Activated CD8-positive, alpha-beta memory T cell treated with anti-CD3 and anti-CD28 coated beads for 48 hours (primary cell): ENCODE results near the gene OSTC.

Source experiments
- DNase-seq, 3 experiments: peaks; one replicate each; pipeline ENCODE4 v3.0.0-alpha.2; 2020; ENCODE audit warnings: low read depth in 2 of 3, low spot score in 2 of 3

Gene OSTC

DNA sequence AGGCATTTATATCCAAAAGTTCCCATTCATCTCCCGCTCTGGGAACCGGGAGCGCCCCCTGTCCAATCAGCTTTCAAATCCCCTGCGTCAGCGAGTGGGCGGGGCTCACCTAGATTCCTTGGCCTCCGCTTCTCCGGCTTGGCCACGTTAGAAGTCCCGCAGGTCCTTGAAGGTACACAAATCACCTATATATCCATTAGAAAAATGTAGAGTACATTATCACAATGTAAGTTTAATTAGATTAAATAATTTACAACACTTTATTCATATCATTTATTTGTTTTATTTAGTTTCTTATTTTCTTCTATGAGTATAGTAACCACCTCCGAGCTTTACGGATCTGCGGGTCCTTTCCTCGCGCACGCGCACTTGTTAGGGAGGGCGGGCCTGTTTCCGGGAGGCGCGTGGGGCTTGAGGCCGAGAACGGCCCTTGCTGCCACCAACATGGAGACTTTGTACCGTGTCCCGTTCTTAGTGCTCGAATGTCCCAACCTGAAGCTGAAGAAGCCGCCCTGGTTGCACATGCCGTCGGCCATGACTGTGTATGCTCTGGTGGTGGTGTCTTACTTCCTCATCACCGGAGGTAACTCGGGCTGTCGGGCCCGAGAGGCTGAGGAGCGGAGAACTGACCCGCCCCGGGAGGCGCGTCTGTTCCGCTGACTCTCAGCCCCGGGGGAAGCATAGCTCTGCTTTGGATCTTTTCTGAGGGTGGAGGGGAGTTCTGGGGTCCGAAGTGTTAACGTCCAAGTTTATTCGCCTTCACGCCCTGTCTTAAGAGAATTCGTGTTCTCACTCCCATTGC lies at the start of gene OSTC:
TSS of gene OSTC (plus strand) at position 388 of the 802 bp plus-strand sequence. CDS start at position 445, 57 bp downstream.
- DNase-seq: peak; percentile 75 to 81 (median 78)

DNA sequence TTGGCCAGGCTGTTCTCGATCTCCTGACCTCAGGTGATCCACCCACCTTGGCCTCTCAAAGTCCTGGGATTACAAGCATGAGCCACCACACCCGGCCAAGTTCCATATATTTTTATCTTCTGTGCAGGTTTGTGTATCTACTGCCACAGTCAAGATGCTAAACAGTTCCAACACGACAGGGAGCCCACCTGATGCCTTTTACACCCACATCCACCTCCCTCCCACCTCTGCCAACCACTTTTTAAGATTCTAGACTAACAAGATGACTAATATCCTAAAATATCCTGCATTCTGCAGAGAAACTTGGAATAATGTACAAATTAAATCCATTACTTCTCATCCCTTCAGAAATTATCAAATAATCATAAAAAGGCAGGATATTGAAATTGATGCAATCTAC lies 49.3 kb upstream of the OSTC start:
- DNase-seq: no peak

DNA sequence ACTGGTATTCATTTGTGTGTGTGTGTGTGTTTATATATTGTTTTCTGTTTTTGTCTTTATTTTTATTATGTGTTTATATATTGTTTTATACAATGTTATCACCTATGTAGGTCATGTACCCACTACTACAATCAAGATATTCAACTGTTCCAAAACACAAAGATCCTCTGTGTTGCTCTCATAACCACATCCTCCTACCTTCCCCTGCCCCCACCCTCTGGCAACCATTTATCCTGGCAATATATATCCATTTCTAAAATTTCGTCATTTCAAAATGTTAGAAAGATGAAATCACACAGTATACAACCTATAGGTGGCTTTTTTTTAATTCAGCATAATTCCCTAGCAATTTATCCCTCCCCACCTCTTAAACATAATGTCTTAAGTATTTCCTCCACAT lies 48.9 kb upstream of the OSTC start:
- no peak for DNase-seq

DNA sequence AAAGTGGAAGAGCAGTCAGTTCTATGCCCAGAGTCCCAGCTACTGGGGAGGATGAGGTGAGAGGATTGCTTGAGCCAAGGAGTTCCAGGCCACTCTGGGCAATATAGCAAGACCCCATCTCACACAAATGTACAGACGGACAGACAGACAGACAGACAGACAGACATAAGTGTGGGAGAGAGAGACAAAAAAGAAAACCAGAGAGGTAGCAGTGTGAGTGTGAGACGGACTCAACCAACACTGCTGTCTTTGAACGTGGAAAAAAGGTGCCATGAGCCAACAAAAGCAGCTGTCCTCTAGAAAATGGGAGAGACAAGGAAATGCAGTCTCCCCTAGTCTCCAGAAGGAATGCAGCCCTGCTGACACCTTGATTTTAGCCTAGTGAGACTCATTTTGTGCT lies 48.2 kb upstream of the OSTC start:
- no peak for DNase-seq

DNA sequence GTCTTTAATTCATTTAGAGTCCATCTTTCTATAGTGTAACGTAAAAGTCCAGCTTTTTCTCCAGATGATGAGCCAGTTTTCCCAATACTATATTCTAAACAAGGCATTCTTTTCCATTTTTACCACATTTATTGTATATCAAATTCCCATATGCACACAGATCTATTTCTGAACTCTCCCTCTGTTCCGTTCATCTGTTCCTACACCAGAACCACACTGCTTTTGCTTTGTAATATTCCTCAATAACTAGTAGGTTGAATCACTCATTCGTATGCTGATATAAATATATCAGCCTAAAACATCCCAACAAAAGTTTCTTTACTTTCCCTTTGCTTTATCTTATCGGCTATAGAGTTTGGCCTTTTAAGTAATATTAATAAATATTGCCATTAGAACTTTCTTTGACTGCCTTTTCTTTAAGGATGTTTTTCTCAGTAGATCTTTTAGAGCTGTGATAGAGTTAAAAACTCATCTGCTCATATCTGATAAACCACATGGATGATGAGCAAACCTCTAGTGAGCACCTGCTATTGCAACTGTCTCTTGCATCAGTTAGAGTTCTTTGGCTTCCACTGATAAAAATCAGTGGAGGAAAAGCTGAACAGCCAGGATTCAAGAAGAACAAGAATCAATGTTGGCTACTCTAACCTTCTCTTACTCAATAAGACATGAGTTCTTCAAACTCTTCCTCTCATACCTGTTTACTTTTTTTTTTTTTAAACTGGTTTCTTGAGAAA lies 43.2 kb upstream of the OSTC start:
- DNase-seq: no peak

DNA sequence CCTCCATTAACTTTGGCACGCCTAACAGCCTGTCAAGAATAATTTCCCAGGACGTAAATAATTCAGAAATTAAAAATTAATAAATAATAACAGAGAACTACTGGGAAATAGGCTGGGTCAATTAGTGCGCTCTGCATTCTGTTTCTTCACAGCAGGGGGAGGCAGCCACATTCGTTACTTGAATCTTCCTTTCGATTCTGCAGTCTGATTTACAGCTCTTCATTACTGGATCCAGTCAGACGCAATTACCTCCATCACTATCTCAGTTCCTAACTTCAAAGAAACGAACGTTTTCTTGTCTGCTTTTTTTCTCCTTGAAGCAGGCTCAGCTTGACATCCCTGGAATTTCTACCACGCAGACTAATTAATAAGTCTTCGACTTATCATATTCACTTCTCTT lies 39.0 kb upstream of the OSTC start:
- no peak for DNase-seq

DNA sequence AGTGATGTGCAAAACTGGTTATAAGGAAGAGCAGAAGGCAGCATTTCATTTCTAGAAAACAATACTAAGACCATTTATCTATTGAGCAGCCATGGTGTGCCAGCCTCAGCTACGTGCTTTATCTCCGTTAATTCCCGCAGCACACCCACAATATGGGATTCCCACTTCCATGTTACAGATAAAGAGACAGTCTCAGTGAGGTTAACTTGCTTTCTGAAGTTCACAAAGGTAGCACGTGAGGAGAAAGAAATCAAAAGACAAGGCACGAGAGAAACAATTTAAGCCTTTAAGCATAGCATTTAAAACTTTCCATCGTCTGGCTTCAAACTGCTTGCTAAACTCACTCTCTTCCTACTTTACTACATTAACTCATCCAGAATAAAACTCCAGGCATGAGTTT lies 38.0 kb upstream of the OSTC start:
- DNase-seq: no peak

DNA sequence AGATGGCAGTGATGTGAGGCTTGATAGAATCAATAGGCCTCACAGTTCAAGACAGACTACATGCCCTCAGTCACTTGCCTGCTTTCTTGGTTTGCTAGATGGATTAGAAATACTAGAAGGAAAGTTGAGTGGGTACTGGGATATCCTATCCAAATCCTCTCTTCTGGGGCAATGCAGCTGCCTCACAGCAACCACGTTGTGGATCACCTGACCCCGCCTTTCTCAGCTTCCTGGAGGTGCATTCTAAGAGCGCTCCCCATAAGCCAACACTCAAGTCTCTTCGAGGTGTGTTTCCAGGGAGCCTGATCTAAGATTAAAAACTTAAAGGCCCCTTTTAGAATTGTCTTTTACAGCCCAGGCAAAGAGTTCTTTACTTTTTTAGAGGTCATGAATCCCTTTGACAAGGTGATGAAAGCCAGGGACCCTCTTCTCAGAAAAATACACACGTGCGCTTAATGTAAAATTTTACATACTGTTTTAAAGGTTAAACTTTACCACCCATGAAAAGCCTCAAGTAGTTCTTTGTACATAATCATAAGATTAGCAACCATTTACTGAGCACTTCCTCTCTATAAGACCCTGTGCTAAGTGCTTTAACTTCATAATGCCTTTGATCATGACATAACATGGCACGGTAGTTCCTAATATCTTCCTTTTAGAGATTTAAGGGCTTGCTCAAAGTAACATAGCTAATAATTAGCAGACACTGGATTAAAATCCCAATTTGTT lies 30.9 kb upstream of the OSTC start:
- no peak for DNase-seq

DNA sequence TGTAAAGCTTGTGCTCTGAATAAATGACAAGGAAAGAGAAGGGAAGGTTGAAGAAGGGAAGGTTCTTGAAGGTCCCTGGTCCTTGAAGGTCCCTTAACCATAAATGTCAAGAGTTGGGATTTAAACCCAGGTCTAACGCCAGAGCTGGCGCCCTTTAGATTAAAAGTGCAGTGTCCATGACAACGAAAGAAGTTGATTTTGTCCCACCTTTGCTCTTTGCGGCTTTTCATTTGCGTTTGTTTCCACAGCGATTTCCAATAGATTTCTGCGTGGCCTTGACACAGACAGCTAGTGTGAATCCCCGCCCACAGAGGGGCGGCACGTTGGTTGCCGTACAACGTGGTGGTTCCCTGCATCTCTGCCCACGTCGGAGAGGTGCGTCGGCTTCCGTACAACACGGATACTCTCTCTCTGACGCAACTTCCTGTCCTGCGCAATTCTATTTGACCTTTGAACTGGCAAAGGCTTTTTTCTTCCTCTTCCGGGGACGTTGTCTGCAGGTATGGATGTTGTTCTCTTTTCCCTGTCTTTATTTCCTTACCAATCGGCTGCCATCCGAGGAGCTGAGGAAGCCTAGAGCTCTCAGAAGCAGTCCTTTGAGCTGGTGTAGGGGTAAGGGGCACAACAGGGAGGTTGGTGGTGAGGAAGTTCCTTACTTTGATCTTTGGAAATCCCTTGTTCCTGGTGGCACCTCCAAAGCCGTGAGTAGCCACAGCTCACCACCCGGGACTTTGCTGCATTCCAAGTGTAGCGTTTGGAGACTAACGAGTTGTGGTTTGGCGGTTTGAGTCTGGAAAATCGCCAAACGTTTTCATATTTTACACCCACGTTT lies 30.1 kb upstream of the OSTC start, which contains the start of gene RPL34:
TSS of gene RPL34 (plus strand) at position 476 of the 832 bp plus-strand sequence. CDS start 1,384 bp downstream, outside the sequence.
- DNase-seq: peak; percentile 65 to 88 (median 87)

DNA sequence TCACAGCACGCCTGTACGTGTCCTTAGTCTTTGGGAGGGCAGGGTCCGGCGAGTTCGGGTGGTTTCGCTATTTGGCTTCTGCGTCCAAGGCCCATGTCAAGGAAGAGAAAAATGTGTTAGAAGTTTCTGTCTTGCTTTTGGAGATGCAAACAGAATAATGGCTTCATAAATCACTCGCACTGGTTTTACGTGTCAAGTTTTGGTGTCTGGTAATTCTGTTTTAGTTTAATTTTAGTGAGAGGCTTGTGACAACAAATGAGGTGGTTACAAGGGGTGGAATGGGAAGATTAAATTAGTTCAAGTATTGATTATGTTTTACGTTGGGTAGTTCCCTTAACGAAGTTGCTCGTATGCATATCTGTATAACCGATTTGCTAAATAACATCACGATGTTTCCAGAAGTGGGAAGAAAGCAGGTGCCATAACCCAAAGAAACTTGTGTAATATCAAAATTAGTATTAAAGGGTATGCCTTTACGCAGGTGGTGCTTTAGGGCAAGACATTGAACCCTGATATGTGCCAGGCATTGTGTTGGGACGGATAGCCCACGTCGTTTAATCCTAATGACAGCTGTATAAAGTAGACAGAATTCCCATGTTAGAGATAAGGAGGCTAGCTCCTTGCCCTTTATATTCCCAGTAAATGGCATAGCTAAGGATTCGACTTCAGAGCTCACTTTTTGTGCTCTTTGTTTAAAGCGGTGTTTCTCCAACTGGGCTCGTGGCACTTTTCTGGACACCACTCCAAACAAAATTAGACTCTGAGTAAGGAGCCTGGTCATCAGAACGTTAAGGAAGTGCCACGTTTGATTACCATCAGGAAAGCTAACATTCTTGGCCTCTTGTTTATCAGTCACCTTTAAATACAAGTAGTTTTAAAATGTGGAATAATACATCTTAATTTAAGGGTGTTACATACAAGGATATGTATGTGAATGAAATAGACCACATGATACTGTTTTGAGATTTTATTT lies 29.2 kb upstream of the OSTC start:
- DNase-seq: no peak

DNA sequence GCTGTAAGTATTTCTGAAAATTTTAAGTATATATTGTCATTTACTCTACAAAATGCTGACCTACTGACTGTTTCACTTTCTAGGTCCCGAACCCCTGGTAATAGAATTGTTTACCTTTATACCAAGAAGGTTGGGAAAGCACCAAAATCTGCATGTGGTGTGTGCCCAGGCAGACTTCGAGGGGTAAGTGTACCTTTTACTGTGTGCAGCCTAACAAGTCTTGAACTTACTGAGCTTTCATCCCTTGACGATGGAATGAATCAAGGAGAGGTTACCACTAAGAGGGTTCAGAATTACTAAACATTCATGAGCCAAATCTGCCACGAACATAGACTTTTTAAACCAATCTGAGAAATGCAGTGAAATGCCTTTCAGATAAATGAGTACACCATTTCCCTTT lies 28.4 kb upstream of the OSTC start:
- DNase-seq: no peak

DNA sequence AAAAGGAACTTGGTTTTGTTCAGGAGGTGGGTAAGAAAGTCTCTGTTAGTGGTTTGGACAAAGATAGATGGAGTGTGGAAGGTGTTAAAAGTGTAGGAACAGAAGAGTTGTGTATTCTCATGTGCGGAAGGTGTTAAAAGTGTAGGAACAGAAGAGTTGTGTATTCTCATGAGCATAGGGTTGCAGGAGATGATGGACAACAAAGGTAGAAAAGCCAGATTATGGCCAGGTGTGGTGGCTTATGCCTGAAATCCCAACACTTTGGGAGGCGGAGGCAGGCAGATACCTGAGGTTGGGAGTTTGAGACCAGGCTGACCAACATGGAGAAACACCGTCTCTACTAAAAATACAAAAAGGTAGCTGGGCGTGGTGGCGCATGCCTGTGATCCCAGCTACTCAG lies 27.6 kb upstream of the OSTC start:
- DNase-seq: no peak

DNA sequence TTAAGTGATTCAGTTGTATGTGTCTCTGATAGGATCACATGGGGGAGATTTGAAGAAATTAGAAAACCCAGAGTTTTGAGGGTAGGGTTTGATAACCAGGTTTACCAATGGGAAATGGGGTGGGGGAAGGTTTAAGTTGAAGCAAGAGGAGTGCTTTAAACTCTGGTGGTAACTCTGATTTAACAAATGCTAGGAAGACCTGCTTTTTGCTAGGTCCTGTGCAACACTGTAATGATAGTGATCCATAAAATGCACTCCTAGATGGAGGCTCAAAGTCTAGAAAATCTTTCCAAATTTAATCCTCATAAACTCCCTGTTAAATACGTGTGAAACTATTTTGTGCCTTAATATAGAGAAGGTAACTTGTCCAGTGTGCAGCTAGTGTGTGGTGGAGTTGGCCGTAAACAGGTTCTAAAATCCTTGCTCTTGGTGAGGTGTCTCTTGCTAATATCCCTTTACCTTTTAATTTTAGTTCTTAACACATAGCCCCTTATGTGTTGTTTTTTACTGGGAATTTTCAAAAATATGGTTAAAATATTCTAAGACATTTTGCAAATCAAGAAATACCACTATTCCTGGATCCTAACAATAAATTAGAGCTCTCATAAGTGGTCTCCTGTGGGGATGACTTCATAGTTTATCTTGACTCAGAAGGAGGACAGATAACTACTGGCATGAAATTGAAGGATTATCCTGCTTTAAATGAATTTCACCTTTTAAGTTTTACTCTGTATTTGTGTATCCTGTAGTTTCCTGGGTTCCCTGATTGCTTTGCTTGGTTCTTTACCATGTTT lies 25.9 kb upstream of the OSTC start:
- no peak for DNase-seq

DNA sequence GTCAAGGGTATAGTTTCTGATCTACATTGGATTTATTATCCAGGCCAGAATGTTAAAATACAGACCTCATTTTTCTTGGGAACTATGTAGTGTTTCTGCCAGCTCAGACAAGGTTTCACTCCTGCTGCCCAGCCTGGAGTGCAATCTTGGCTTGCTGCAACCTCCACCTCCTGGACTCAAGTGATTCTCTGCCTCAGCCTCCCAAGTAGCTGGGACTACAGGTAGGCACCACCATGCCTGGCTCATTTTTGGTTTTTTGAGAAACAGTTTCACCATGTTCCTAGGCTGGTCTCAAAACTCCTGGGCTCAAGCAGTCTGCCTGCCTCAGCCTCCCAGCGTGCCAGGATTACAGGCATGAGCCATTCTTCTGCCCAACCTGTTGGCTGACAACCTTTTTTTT lies 24.3 kb upstream of the OSTC start:
- no peak for DNase-seq

DNA sequence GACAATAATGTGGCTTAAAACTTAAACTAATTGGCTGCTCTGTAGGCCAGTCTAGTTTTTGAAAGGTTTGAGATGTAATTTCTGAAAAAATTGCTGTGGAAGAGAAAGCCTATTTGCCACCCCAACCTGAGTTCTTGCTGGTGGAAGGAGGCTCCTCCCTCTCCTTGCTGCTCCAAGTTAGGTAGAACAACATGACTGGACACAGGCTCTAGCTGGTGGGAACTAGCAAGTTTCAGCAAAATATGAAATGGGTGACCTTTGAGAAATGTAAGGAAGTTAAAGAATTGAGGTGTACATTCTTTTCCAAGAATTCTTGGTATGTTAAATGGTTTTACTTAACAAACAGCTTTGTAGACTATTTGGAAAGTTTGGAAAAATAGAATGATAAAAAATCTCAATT lies 22.0 kb upstream of the OSTC start:
- DNase-seq: no peak

DNA sequence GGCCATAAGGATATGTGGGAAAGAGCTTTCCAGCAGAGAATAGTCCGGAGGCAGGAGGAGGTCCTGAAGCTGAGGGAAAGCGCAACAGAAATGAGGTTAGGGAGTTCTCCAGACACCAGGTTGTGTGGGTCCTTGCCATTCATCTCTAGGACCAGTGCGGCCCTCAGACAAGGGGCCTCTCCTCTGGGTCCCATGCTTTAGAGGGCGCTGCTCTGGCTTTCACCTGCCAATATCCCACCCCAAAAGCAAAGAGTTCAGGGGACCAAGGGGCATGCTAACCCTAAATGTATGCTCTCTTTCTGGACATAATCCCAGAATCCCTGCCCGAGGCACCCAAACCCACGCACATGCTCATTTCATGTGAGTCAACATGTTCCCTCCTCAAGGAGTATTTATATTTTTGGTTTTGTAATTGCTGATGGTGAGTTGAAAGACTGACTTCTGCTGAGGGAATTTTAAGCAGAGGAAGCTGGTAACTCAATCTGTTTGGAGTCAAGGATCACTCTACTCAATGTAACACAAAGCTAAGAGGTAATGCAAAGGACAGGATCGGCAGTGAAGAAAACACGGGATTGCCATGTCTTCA lies 15.2 kb upstream of the OSTC start:
- no peak for DNase-seq

DNA sequence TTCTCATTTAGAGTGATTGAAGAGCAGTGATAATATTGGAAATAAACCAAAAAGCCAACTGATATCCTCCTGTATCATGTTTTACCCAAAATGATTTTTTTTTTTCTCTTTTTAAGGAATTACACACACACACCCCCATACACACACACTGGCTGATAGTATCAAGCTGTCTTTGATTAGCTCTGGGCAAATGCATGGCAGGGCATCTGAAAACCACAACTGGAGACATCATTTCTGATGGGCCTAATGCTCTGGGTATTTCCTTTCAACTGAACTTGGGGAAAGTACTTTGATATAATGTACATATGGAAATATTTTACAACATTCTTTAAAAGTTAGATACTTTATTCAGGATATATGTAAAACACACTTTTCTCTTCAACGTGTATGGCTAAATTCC lies 14.2 kb upstream of the OSTC start:
- no peak for DNase-seq

DNA sequence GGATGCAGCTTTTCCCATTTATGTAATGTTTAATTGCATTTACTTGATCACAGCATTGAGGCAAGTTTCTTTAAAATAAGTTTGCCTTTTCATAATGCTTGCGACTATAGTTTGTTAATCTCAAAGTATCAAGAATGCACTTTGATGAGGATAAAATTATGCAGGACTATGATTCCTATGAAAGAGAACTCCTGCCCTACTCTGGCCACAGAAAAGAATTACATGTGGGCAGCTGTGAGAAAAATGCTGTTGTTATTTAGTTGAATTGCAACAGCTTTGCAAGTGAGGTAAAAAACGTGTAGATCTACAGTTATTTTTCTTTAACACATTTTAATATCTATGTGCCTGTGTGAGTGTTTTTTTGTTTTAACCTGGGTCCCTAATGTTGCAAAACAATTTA lies 12.5 kb upstream of the OSTC start:
- no peak for DNase-seq

DNA sequence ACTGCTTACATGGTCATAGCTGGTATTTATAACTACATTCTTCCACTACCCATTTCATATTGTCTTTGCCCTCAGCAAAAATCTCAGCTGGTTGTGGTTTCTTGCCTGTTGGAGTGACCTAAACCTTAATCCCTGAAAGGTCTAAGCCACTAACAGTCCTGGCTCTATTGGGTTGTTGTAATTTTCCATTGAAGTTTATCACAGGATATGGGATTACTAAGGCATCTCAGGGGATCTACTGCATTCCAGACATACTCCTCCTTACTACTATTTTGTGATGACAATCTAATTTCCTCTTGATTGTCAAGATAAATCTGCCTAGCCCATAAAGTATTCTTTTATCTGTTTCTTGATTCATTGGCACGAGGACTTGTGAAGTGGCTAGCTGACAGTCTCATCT lies 6.2 kb upstream of the OSTC start:
- no peak for DNase-seq
